Fibroblast of upper back skin (primary cell): ENCODE data around the gene DDX54.

Source experiments
- DNase-seq: peaks from one replicate; pipeline ENCODE4 v3.0.0-alpha.2; 2013

DDX54 gene

DNA sequence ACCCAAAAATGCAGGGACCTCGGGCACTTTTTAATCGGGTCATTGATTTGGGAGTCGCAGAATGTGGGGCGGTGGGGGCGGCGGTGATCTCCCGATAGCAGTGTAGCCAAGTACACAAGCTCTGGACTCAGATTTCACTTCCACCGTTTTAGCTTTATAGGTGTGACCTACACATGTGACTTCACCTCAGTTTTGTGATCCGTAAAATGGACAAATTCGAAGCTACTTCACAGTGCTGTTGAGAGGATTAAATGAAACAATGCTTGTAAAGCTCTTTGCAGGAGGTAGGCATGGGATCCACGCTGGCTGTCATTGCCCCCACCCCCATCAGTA lies 721 bp upstream of the DDX54 start:
- peak; percentile 7 for DNase-seq

- peak; percentile 90 for DNase-seq
Measured at GRCh38 chr12:113184900-113185179, 438 bp downstream of the DDX54 start.

DNA sequence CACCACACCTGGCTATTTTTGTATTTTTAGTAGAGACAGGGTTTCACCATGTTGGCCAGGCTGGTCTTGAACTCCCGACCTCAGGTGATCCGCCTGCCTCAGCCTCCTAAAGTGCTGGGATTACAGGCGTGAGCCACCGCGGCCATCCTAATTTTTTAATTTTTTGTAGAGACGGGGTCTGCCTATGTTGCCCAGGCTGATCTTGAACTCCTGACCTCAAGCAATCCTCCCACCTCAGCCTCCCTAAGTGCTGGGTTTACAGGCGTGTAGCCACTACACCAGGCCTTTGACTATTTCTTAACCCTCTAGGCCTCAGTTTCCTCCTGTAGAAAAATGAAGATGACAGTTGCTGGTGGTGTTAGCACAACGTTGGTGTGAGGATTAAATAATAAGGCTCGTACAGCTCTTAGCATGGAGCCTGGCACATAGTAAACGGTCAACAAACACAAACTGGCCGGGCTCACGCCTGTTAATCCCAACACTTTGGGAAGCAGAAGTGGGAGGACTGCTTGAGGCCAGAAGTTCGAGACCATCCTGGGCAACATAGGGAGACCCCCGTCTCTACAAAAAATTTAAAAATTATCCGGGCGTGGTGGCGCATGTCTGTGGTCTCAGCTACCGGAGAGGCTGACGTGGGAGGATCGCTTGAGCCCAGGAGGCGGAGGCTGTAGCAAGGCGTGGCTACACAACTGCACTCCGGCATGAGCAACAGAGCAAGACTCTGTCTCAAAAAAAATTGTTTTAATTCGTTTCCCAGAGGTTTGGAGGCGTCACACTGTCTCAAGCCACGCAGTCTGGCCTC lies 979 bp downstream of the DDX54 start:
- no peak for DNase-seq

- no peak for DNase-seq
Measured at GRCh38 chr12:113183030-113183589, 2.2 kb downstream of the DDX54 start.

DNA sequence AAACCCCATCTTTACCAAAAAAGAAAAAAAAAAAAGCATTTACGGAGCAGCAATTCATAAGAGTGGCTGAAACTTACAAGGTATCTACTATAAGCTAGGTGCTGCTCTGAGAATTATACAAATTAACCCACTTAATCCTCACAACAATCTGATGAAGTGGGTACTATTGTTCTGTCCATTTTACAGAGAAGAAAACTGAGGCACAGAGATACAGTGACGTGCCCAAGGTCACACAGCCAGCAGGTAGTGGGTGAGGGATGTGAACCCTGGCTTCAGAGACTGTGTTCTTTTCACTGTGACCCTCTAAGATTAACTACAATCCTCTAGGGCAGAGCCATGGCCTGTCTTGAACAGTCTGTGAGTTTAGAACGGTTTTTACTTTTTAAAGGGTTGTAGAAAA lies 3.3 kb downstream of the DDX54 start:
- no peak for DNase-seq

DNA sequence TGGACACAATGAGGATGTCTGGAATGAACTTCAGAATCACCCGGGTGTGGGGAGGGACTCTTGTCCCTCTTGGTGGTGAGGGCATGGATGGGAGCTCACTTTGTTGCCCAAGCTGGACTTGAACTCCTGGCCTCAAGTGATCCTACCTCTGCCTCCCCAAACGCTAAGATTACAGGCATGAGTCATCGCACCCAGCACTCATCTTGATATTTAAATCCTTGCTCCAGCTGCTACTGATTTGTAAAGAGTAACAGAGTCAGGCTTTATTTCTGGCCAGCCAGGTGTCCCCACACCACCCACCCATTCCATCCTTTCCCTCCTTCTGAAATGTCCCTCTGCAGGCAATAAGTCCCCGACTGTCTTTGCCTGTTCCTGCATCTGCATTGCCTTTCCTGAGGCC lies 4.9 kb downstream of the DDX54 start:
- no peak for DNase-seq

- no peak for DNase-seq
Measured at GRCh38 chr12:113179023-113179422, 6.3 kb downstream of the DDX54 start.

DNA sequence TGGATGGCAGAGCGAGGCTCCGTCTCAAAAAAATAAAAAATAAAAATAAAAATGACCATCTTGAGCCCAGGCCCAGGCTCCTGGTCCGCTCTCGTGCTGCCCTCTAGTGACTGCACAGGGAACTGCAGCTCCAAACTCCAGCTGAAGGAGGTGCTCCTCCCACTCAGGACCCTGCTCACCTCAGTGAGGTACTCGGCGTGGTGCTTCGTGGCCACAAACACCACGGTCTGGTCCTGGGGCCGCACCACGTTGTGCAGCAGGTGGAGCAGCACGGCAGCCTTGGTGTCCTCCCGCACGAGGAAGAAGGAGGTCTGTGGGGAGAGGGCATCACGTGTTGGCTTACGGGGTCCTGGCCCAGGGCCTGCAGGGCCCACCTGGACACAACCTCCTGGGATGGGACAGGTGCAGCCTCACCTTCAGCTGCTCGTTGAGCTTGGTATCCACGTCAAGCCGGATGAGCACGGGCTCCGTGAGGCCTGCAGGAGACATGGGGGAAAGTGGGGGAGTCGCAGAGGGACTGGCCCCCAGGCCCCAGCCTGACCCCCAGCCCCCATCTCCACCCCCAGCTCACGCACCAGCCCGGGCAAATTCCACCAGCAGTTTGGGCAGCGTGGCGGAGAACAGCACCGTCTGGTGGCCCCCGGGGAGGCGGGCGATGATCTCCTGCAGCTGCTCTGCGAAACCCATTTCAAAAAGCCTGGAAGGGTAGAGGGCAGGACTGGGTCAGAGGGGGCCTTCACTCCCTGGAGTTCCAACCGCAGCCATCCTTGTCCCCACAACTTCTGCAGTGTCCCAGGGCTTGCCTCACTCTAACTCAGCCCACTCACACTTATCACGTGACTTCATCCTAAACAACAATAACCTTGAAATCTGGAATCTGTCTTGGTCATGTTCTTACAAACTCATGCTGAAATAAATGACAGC lies 10.6 kb downstream of the DDX54 start:
- DNase-seq: peak; percentile 49

- no peak for DNase-seq
Measured at GRCh38 chr12:113173081-113173698, 12.1 kb downstream of the DDX54 start.

DNA sequence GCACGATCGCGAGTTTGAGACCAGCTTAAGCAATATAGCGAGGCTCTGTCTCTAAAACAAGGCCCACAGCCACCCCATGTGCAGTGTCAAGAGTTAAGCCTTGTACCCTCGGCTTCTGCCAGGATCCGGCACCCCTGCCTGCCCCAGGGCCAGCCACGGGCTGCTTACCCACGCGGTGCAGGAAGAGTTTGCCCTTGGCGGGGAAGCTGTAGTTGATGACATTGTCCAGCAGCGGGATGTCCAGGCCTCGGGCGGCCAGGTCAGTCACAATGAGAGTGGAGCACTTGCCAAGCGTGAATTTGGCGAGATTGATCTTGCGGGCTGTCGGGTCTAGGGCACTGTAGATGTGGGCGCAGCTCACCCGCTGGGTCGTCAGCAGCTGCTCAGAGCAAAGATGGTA lies 13.1 kb downstream of the DDX54 start:
- DNase-seq: no peak

- DNase-seq: no peak
Measured at GRCh38 chr12:113171543-113171942, 13.7 kb downstream of the DDX54 start.

DNA sequence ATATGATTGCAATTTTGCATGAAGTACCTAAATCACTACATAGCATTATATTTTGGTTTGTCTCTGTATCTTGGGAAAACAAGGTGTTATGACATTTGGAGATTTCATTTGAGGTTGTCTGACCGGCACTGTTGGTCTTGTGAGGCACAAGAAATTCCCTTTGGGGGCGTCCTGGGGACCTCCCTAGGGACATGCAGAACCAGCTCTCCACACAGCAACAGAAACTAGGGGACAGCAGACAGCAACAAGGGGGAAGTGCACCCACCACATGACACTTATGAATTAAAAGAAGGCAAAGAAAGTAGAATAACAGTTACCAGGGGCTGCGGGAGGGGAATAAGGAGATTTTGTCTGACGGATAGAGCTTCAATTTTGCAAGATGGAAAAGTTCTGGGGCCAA lies 14.4 kb downstream of the DDX54 start:
- no peak for DNase-seq

DNA sequence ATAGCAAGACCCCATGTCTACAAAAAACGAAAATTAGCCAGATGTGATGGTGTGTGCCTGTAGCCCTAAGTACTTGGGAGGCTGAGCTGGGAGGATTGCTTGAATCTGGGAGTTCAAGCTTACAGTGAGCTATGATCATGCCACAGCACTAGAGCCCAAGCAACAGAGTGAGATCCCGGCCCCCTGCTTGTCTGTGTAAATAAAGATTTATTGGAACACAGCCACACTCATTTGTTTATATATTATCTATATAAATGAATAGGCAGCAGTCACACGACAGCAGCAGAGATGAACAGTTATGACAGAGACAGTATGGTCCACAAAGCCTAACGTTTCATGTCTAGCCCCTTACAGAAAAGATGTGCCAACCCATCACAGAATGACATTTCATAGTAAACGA lies 14.8 kb downstream of the DDX54 start:
- no peak for DNase-seq

- no peak for DNase-seq
Measured at GRCh38 chr12:113169697-113170096, 15.6 kb downstream of the DDX54 start.

DNA sequence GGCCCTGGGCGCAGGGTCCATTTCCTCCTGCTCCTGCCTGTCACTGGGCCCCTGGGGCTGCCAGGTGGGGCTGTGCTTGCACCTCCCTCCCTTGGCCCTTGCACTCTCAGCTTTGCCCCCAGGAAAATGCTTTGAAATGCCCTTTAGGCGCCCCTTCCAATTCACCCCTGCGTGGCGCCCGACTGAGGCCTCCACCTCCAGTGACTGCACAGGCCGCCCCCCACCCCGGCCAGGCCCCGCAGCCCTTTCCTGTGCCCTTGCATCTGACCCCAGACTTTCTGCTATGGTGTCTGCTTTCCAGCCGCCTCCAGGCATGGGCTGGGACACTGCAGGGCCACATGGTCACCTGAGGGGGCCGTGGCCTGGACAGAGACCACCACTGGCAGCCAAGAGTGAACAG lies 17.4 kb downstream of the DDX54 start:
- no peak for DNase-seq

DNA sequence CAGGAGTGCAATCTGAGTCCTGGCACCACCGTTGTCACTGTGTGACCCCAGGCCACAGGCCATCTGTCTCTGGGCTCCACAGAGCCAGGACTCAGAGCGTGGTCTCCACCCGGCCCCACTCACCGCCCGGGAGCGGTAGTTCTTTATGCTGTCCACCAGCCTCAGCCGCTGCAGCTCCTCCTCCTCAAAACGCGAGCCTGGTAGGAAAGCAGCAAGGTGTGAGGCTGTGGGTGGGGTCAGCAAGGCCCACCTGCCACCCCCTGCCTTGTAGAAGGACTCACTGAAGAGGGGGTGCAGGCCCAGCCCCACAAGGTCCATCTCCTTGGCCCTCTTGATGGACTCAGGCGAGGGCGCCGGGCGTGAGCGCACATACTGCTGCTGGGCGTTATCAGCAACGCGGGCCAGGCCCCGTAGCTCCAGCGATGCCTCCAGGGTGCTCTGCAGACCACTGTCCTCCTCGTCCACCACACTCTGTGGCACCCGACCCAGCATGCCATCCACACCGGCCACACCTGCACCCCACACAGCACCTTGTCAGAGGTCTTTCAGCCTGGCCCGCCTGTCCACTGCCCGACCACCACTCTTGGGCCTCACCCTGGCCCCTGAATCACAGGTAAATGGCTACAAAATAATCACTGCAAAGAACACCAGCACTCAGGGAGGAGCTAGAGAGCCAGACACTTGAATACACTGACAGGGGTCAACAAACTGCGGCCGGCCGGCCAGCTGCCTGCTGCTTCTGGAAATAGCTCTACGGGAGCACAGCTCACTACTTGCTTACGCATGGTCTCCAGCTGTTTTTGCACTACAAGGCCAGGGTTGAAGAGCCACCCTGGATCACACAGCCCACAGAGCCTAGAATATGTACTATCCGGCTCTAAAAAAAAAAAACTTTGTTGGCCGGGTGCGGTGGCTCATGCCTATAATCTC lies 19.5 kb downstream of the DDX54 start:
- DNase-seq: no peak

DNA sequence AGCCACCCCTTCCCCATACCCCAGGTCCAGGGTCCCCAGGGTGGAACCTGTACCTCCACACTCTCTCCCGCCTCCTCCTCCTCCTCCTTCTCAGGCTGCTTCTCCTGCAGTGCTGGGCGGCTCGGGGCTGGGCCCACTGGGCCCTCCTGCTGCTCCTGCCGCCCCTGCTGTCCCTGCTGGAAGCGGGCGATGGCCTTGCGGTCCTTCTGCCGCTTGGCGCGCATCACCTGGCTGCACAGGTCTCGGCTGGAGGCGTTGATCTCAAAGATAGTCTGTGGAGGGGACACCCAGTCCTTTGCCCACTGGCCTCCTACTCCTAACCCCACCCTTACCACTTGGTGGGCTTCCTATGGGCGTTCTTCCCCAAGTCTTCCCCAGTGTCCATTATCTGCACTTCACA lies 21.3 kb downstream of the DDX54 start:
- DNase-seq: no peak

GRCh38 chr12:113163030-113163360 lies 22.3 kb downstream of the DDX54 start:
- no peak for DNase-seq

DNA sequence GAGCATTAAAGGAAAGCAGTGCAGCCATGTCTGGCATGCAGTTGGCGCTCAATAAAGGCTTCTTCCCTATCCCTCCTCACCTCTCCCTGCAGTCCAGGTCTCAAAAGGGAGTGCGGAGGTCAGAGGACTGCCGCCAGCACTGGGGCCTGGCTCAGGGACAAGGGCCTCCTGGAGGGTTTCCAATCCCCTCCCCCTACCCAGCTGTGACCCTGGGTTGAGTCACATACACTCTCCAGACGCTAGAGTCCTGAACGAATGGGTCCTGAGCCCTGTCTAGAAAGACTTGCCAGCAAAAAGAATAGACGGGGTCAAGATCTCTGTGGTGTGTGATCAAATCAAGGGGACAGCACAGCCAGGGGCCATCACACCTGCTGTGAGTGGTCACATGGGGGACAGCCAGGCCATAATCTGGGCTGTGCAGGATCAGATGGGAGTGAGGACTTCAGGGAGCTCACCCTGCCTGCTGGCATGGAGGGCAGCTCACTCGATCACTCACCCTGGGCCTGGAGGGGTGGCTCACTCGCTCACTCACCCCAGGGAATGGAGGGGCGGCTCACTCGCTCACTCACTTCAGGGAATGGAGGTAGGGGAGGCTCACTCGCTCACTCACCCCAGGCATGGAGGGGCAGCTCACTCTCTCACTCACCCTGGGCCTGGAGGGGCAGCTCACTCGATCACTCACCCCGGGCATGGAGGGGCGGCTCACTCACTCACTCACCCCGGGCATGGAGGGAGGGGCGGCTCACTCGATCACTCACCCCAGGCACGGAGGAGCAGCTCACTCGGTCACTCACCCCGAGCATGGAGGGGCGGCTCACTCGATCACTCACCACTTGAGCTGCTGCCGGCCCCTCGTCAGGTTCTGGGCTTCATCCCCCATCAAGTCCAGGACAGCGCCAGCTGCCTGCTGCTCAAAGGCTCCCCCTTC lies 22.9 kb downstream of the DDX54 start:
- peak; percentile 42 for DNase-seq

- no peak for DNase-seq
Measured at GRCh38 chr12:113161415-113162016, 23.8 kb downstream of the DDX54 start.

DNA sequence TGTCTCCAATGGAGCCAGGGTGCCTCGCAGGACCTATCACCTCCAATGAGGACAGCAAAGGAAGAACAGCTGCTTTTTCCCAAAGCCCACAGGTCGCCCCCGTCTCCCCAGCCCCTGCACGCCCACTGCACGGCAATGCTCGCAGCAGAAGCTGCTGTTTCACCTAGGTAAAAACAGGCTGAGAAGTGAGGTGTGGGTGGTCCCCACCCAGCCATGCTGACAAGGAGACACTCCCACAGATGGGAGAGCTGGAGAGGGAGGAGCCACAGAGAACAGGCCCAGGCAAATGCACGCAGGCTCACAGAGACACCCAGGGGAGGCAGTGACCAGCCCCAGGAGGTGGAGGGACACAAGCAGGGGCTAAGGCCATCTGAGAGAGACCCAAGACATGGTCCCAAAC lies 25.3 kb downstream of the DDX54 start:
- no peak for DNase-seq
